ENCODE data around the gene RBL2. TPM values are rescaled to one million over a fixed set of nuclear protein-coding genes. Genes with fewer than 3 reads are reported as not detected.
A peak's percentile ranks its signal among the peaks of the same experiment; 100 is the strongest.

Gene RBL2
- total RNA-seq, 1 experiment from 2014 or later = 43.5 TPM

- peak in 1 of 2 experiments; percentile 21 for DNase-seq (ENCODE audit: low read depth in 1 of 2, low spot score in 2 of 2)
- H3K27me3 ChIP-seq (replicated peaks) = no peaks in the 10 kb centered on the region
- no peak overlapping the region for H3K27ac ChIP-seq
- peaks cover 35% of the 10 kb centered on the region for H3K36me3 ChIP-seq
- no peak overlapping the region for H3K4me3 ChIP-seq
- H3K4me1 ChIP-seq (replicated peaks) = no peaks in the 10 kb centered on the region
- no peaks in the 10 kb centered on the region for H3K9me3 ChIP-seq (replicated peaks)
Measured at GRCh38 chr16:53465606-53466280, 31.5 kb downstream of the RBL2 start.

GRCh38 chr16:53476867-53477266, 42.6 kb downstream of the RBL2 start:
- no peaks in the 10 kb centered on the region for H3K27me3 ChIP-seq (replicated peaks)
- H3K9me3 ChIP-seq (replicated peaks) = no peaks in the 10 kb centered on the region
- H3K4me1 ChIP-seq (replicated peaks) = no peaks in the 10 kb centered on the region
- H3K4me3 ChIP-seq = no peak overlapping the region
- DNase-seq (ENCODE audit: low read depth in 1 of 2, low spot score in 2 of 2) = no peak
- H3K27ac ChIP-seq = no peak overlapping the region
- H3K36me3 ChIP-seq = peaks cover 39% of the 10 kb centered on the region

GRCh38 chr16:53478965-53479364, 44.7 kb downstream of the RBL2 start:
- no peak overlapping the region for H3K4me3 ChIP-seq
- H3K27ac ChIP-seq = no peak overlapping the region
- H3K9me3 ChIP-seq (replicated peaks) = no peaks in the 10 kb centered on the region
- no peaks in the 10 kb centered on the region for H3K4me1 ChIP-seq (replicated peaks)
- peaks cover 47% of the 10 kb centered on the region for H3K36me3 ChIP-seq
- no peak for DNase-seq (ENCODE audit: low read depth in 1 of 2, low spot score in 2 of 2)
- no peaks in the 10 kb centered on the region for H3K27me3 ChIP-seq (replicated peaks)

GRCh38 chr16:53480394-53480793, 46.1 kb downstream of the RBL2 start:
- no peak overlapping the region for H3K4me3 ChIP-seq
- H3K36me3 ChIP-seq = peaks cover 47% of the 10 kb centered on the region
- H3K4me1 ChIP-seq (replicated peaks) = no peaks in the 10 kb centered on the region
- no peak for DNase-seq (ENCODE audit: low read depth in 1 of 2, low spot score in 2 of 2)
- no peak overlapping the region for H3K27ac ChIP-seq
- H3K9me3 ChIP-seq (replicated peaks) = no peaks in the 10 kb centered on the region
- H3K27me3 ChIP-seq (replicated peaks) = no peaks in the 10 kb centered on the region

GRCh38 chr16:53482123-53482522, 47.9 kb downstream of the RBL2 start:
- H3K4me1 ChIP-seq (replicated peaks) = no peaks in the 10 kb centered on the region
- no peak for DNase-seq (ENCODE audit: low read depth in 1 of 2, low spot score in 2 of 2)
- H3K27me3 ChIP-seq (replicated peaks) = no peaks in the 10 kb centered on the region
- H3K27ac ChIP-seq = no peak overlapping the region
- H3K36me3 ChIP-seq = peaks cover 48% of the 10 kb centered on the region
- no peak overlapping the region for H3K4me3 ChIP-seq
- H3K9me3 ChIP-seq (replicated peaks) = no peaks in the 10 kb centered on the region

- no peak for DNase-seq (ENCODE audit: low read depth in 1 of 2, low spot score in 2 of 2)
- no peak overlapping the region for H3K4me3 ChIP-seq
- no peak overlapping the region for H3K27ac ChIP-seq
- no peaks in the 10 kb centered on the region for H3K27me3 ChIP-seq (replicated peaks)
- H3K9me3 ChIP-seq (replicated peaks) = no peaks in the 10 kb centered on the region
- no peaks in the 10 kb centered on the region for H3K4me1 ChIP-seq (replicated peaks)
- peaks cover 49% of the 10 kb centered on the region for H3K36me3 ChIP-seq
Measured at GRCh38 chr16:53484542-53484941, 50.3 kb downstream of the RBL2 start.

- H3K27ac ChIP-seq = no peak overlapping the region
- no peaks in the 10 kb centered on the region for H3K9me3 ChIP-seq (replicated peaks)
- no peak overlapping the region for H3K4me3 ChIP-seq
- no peaks in the 10 kb centered on the region for H3K4me1 ChIP-seq (replicated peaks)
- no peak for DNase-seq (ENCODE audit: low read depth in 1 of 2, low spot score in 2 of 2)
- H3K27me3 ChIP-seq (replicated peaks) = no peaks in the 10 kb centered on the region
- H3K36me3 ChIP-seq = peaks cover 44% of the 10 kb centered on the region
Measured at GRCh38 chr16:53486230-53486629, 52.0 kb downstream of the RBL2 start.

GRCh38 chr16:53489755-53490154, 55.5 kb downstream of the RBL2 start:
- Histone ChIP-seq H3K27me3 (replicated peaks) (no peaks in the 10 kb centered on the region), H3K4me3 (no peak overlapping the region), H3K9me3 (replicated peaks) (no peaks in the 10 kb centered on the region), H3K4me1 (replicated peaks) (no peaks in the 10 kb centered on the region), H3K27ac (no peak overlapping the region), H3K36me3 (peaks cover 48% of the 10 kb centered on the region)
- DNase-seq (ENCODE audit: low read depth in 1 of 2, low spot score in 2 of 2) = no peak

- Histone ChIP-seq H3K27me3 (replicated peaks) (no peaks in the 10 kb centered on the region), H3K4me1 (replicated peaks) (no peaks in the 10 kb centered on the region), H3K4me3 (no peak overlapping the region), H3K9me3 (replicated peaks) (no peaks in the 10 kb centered on the region), H3K36me3 (peaks cover 56% of the 10 kb centered on the region), H3K27ac (no peak overlapping the region)
- DNase-seq (ENCODE audit: low read depth in 1 of 2, low spot score in 2 of 2) = no peak
Measured at GRCh38 chr16:53492503-53492902, 58.2 kb downstream of the RBL2 start.

GRCh38 chr16:53494636-53495035, 60.4 kb downstream of the RBL2 start:
- peaks cover 50% of the 10 kb centered on the region for H3K36me3 ChIP-seq
- H3K4me1 ChIP-seq (replicated peaks) = no peaks in the 10 kb centered on the region
- no peaks in the 10 kb centered on the region for H3K9me3 ChIP-seq (replicated peaks)
- no peak overlapping the region for H3K27ac ChIP-seq
- no peak for DNase-seq (ENCODE audit: low read depth in 1 of 2, low spot score in 2 of 2)
- H3K4me3 ChIP-seq = no peak overlapping the region
- H3K27me3 ChIP-seq (replicated peaks) = no peaks in the 10 kb centered on the region

- DNase-seq (ENCODE audit: low read depth in 1 of 2, low spot score in 2 of 2) = no peak
- no peaks in the 10 kb centered on the region for H3K27me3 ChIP-seq (replicated peaks)
- no peak overlapping the region for H3K4me3 ChIP-seq
- H3K27ac ChIP-seq = no peak overlapping the region
- H3K9me3 ChIP-seq (replicated peaks) = no peaks in the 10 kb centered on the region
- H3K4me1 ChIP-seq (replicated peaks) = no peaks in the 10 kb centered on the region
- H3K36me3 ChIP-seq = peaks cover 43% of the 10 kb centered on the region
Measured at GRCh38 chr16:53495325-53495724, 61.1 kb downstream of the RBL2 start.

- H3K27me3 ChIP-seq (replicated peaks) = no peaks in the 10 kb centered on the region
- H3K36me3 ChIP-seq = peaks cover 26% of the 10 kb centered on the region
- peaks cover 8% of the 10 kb centered on the region for H3K4me1 ChIP-seq (replicated peaks)
- no peak overlapping the region for H3K27ac ChIP-seq
- no peak overlapping the region for H3K4me3 ChIP-seq
- H3K9me3 ChIP-seq (replicated peaks) = no peaks in the 10 kb centered on the region
- DNase-seq (ENCODE audit: low read depth in 1 of 2, low spot score in 2 of 2) = no peak
Measured at GRCh38 chr16:53498984-53499383, 64.7 kb downstream of the RBL2 start.

GRCh38 chr16:53501216-53501859, 67.1 kb downstream of the RBL2 start:
- Histone ChIP-seq H3K9me3 (replicated peaks) (no peaks in the 10 kb centered on the region), H3K27ac (no peak overlapping the region), H3K4me1 (replicated peaks) (peaks cover 16% of the 10 kb centered on the region), H3K36me3 (peaks cover 7% of the 10 kb centered on the region), H3K27me3 (replicated peaks) (no peaks in the 10 kb centered on the region), H3K4me3 (no peak overlapping the region)
- DNase-seq (ENCODE audit: low read depth in 1 of 2, low spot score in 2 of 2) = peak in 1 of 2 experiments; percentile 2

GRCh38 chr16:53502331-53503269, 68.3 kb downstream of the RBL2 start, which contains the start of gene AKTIP:
AKTIP (minus strand) TSS chr16:53503209; CDS start chr16:53500259, 2,950 bp downstream.
- Histone ChIP-seq H3K4me3 (peak within 1 kb of the TSS; percentile 86), H3K36me3 (peaks cover 7% of the 10 kb centered on the region; the same call in 1 of the 2 replicates), H3K27me3 (replicated peaks) (no peaks in the 10 kb centered on the region), H3K4me1 (replicated peaks) (peaks cover 16% of the 10 kb centered on the region), H3K27ac (peak within 1 kb of the TSS; percentile 61), H3K9me3 (replicated peaks) (no peaks in the 10 kb centered on the region)
- peak in 1 of 2 experiments; percentile 47 for DNase-seq (ENCODE audit: low read depth in 1 of 2, low spot score in 2 of 2)
